OCI-LY7 (cell line): Measurements from ENCODE around the gene ZNF358.

Source experiments
- EZH2phosphoT487 ChIP-seq: fragments of 200-600 bp; sonication (generic); IDR thresholded peaks from 2 replicates; pipeline ENCODE4 v1.6.1; 2018; ENCODE audit warnings: low read depth, borderline replicate concordance, mild to moderate bottlenecking, mixed run types, antibody characterized with exemption, low read length, moderate library complexity, mixed read lengths
- TF ChIP-seq, protein P1 (sequence below): fragments of 200-600 bp; sonication (generic); conservative IDR thresholded peaks from 2 replicates; pipeline ENCODE4 v1.5.1; 2014; ENCODE audit warnings: mild to moderate bottlenecking, antibody characterized with exemption, low read length, moderate library complexity, mixed read lengths

DNA sequence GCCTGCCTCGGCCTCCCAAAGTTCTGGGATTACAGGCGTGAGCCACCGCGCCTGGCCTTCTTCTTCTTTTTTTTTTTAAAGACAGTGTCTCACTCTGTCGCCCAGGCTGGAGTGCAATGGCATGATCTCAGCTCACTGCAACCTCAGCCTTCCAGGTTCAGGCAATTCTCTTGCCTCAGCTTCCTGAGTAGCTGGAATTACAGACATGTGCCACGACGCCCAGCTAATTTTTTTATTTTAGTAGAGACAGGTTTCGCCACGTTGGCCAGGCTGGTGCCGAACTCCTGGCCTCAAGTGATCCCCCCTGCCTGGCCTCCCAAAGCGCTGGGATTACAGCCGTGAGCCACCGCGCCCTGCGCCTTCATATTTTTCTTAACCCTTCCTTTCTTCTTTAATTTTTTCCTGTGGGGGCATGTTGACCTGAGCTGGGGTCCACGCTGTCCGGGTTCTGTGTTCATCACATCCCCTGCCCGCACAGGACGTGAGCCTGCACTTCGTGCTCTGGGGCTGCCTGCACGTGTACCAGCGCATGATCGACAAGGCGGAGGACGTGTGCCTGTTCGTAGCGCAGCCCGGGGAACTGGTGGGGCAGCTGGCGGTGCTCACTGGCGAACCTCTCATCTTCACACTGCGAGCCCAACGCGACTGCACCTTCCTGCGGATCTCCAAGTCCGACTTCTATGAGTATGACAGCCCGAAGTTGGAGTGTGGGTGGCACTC, 33.7 kb downstream of the ZNF358 start:
- no peak for TF ChIP-seq EZH2phosphoT487
- TF ChIP-seq, protein P1, sequence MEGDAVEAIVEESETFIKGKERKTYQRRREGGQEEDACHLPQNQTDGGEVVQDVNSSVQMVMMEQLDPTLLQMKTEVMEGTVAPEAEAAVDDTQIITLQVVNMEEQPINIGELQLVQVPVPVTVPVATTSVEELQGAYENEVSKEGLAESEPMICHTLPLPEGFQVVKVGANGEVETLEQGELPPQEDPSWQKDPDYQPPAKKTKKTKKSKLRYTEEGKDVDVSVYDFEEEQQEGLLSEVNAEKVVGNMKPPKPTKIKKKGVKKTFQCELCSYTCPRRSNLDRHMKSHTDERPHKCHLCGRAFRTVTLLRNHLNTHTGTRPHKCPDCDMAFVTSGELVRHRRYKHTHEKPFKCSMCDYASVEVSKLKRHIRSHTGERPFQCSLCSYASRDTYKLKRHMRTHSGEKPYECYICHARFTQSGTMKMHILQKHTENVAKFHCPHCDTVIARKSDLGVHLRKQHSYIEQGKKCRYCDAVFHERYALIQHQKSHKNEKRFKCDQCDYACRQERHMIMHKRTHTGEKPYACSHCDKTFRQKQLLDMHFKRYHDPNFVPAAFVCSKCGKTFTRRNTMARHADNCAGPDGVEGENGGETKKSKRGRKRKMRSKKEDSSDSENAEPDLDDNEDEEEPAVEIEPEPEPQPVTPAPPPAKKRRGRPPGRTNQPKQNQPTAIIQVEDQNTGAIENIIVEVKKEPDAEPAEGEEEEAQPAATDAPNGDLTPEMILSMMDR: no peak
